MM.1S (cell line): Measurements from ENCODE around the gene TMOD4.

Source experiments
- CTCF ChIP-seq: fragments of 300-600 bp; sonication (generic); IDR thresholded peaks from 2 replicates; pipeline ENCODE4 v1.5.1; 2016; ENCODE audit warnings: antibody characterized with exemption, low read length, mixed read lengths
- EZH2 ChIP-seq: fragments of 300-600 bp; sonication (generic); optimal IDR thresholded peaks from 2 replicates; pipeline ENCODE3; 2017; ENCODE audit warnings: low read depth, mild to moderate bottlenecking, antibody characterized with exemption, low read length, mixed read lengths
- EZH2phosphoT487 ChIP-seq: fragments of 300-600 bp; sonication (generic); IDR thresholded peaks from 2 replicates; pipeline ENCODE4 v1.6.1; 2018; ENCODE audit warnings: antibody characterized with exemption, low read length

- TF ChIP-seq CTCF (no peak), EZH2phosphoT487 (no peak), EZH2 (no peak)
These were observed 16.3 kb upstream of the TMOD4 start for GRCh38 chr1:151192047-151192446.
